NCI-H774 (cell line): Measurements from ENCODE around the gene MPST.

ENCODE experiments used
- DNase-seq: peaks from one replicate; lab custom pipeline; 2025; lab: John Stamatoyannopoulos, UW

The MPST gene

GRCh38 chr22:37046589-37046988, 27.0 kb downstream of the MPST start:
- DNase-seq: no peak

- DNase-seq: no peak
Observed at GRCh38 chr22:37047006-37047405, 27.5 kb downstream of the MPST start.

GRCh38 chr22:37048133-37048532, 28.6 kb downstream of the MPST start:
- DNase-seq: no peak

- DNase-seq: no peak
Observed at GRCh38 chr22:37049224-37049623, 29.7 kb downstream of the MPST start.

GRCh38 chr22:37050913-37051312, 31.4 kb downstream of the MPST start:
- no peak for DNase-seq

- no peak for DNase-seq
Observed at GRCh38 chr22:37051391-37052385, 32.1 kb downstream of the MPST start, which contains the start of gene KCTD17. KCTD17 (plus strand) TSS chr22:37051742; CDS start chr22:37051761, 19 bp downstream.

GRCh38 chr22:37052386-37053309, 33.1 kb downstream of the MPST start:
- DNase-seq: no peak

- DNase-seq: no peak
Observed at GRCh38 chr22:37053310-37054055, 33.9 kb downstream of the MPST start.

GRCh38 chr22:37054056-37054395, 34.5 kb downstream of the MPST start:
- no peak for DNase-seq

- DNase-seq: no peak
Observed at GRCh38 chr22:37054600-37055365, 35.2 kb downstream of the MPST start.

GRCh38 chr22:37056246-37056645, 36.7 kb downstream of the MPST start:
- no peak for DNase-seq

- DNase-seq: no peak
Observed at GRCh38 chr22:37057226-37057625, 37.7 kb downstream of the MPST start.

- no peak for DNase-seq
Observed at GRCh38 chr22:37057796-37058510, 38.4 kb downstream of the MPST start.

GRCh38 chr22:37058917-37059701, 39.6 kb downstream of the MPST start:
- no peak for DNase-seq

- DNase-seq: no peak
Observed at GRCh38 chr22:37059876-37060449, 40.4 kb downstream of the MPST start.

GRCh38 chr22:37060801-37061610, 41.5 kb downstream of the MPST start:
- no peak for DNase-seq

GRCh38 chr22:37061611-37062375, 42.3 kb downstream of the MPST start:
- no peak for DNase-seq

- no peak for DNase-seq
Observed at GRCh38 chr22:37062376-37062675, 42.8 kb downstream of the MPST start.
